Measurements from ENCODE around the gene SLIT3.

The SLIT3 gene

GRCh38 chr5:169065400-169065799 lies 235.5 kb downstream of the SLIT3 start:
- Mint-ChIP-seq H3K27me3 (peaks cover 13% of the 10 kb centered on the region), H3K4me1 (no peaks in the 10 kb centered on the region), H3K36me3 (no peaks in the 10 kb centered on the region), H3K9me3 (no peaks in the 10 kb centered on the region), H3K27ac (no peak overlapping the region), H3K4me3 (no peak overlapping the region)

DNA sequence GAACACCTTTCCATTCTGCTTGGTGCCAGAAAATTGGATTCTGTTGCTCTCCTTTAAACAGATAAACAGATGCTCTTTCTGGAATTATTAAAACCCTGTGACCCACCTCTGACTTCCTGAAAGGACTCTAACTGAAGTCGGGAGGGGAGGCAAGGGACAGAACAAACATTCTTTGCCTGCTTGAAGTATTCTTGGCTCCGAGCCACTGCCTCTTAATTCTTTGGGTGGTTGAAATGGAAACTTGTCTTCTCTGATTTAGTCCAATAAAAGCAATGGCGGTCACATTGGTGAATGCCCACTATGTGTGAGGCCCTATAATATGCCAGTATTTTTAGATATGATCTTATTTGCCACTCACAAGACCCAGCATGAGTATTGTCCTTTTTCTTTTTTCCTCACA lies 236.8 kb downstream of the SLIT3 start:
- Mint-ChIP-seq H3K4me3 (no peak overlapping the region), H3K4me1 (no peaks in the 10 kb centered on the region), H3K36me3 (no peaks in the 10 kb centered on the region), H3K27ac (no peak overlapping the region), H3K27me3 (peaks cover 13% of the 10 kb centered on the region), H3K9me3 (no peaks in the 10 kb centered on the region)

GRCh38 chr5:169063316-169063953 lies 237.5 kb downstream of the SLIT3 start:
- no peak overlapping the region for H3K4me3 Mint-ChIP-seq
- H3K9me3 Mint-ChIP-seq = no peaks in the 10 kb centered on the region
- H3K27me3 Mint-ChIP-seq = peaks cover 13% of the 10 kb centered on the region
- no peaks in the 10 kb centered on the region for H3K36me3 Mint-ChIP-seq
- H3K4me1 Mint-ChIP-seq = no peaks in the 10 kb centered on the region
- no peak overlapping the region for H3K27ac Mint-ChIP-seq

- H3K36me3 Mint-ChIP-seq = no peaks in the 10 kb centered on the region
These were observed 238.2 kb downstream of the SLIT3 start for GRCh38 chr5:169062690-169063089.

DNA sequence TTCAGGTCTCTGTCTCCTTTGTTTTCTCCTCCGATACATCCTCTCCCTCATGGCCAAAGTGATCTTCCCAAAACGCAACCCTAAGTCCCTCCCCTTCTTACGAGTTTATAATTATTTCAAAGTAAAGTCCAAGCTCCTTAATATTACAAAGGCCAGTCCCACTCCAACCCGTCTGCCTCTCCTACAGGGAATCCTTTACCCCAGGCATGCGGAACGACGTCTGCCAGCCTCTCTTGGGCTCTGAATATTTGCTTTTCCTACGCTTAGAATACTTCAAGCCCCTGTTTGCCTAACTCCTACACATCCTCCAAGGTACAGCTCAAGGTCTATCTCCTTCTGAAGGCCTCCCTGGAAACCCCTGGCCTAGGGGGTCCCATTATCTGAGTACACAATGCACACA lies 246.4 kb downstream of the SLIT3 start:
- Mint-ChIP-seq H3K9me3 (no peaks in the 10 kb centered on the region), H3K36me3 (no peaks in the 10 kb centered on the region), H3K4me3 (no peak overlapping the region), H3K27ac (no peak overlapping the region), H3K4me1 (no peaks in the 10 kb centered on the region), H3K27me3 (peaks cover 3% of the 10 kb centered on the region)

More at GRCh38 chr5:169062690-169063089, 238.2 kb downstream of the SLIT3 start:
- H3K9me3 Mint-ChIP-seq = no peaks in the 10 kb centered on the region
- no peak overlapping the region for H3K27ac Mint-ChIP-seq
- peaks cover 14% of the 10 kb centered on the region for H3K27me3 Mint-ChIP-seq
- no peak overlapping the region for H3K4me3 Mint-ChIP-seq
- no peaks in the 10 kb centered on the region for H3K4me1 Mint-ChIP-seq

GRCh38 chr5:169052207-169052606 lies 248.7 kb downstream of the SLIT3 start:
- H3K4me1 Mint-ChIP-seq = no peaks in the 10 kb centered on the region
- peaks cover 2% of the 10 kb centered on the region for H3K27me3 Mint-ChIP-seq
- H3K4me3 Mint-ChIP-seq = no peak overlapping the region
- H3K27ac Mint-ChIP-seq = no peak overlapping the region
- no peaks in the 10 kb centered on the region for H3K9me3 Mint-ChIP-seq
- no peaks in the 10 kb centered on the region for H3K36me3 Mint-ChIP-seq

DNA sequence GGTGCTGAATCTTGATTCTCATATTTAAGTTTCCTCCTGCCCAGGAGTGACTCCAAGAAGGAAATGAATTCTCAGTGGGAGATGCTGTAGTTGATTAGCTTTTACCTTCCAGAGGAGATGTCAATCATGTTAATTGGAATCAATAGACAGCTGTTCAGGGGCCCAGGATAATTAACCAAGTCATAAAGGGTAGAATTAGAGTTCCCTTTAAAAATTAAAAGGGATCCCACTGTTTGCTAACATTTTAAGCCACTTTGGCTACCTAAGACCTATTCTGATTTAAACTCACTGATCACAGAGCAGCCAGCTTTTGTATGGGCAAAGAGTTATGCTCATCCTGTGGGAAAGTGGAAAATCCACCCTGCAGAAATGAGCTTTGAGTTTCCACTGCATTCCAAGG lies 249.6 kb downstream of the SLIT3 start:
- H3K36me3 Mint-ChIP-seq = no peaks in the 10 kb centered on the region
- H3K4me3 Mint-ChIP-seq = no peak overlapping the region
- H3K9me3 Mint-ChIP-seq = no peaks in the 10 kb centered on the region
- no peaks in the 10 kb centered on the region for H3K4me1 Mint-ChIP-seq
- no peak overlapping the region for H3K27ac Mint-ChIP-seq
- H3K27me3 Mint-ChIP-seq = peaks cover 2% of the 10 kb centered on the region

DNA sequence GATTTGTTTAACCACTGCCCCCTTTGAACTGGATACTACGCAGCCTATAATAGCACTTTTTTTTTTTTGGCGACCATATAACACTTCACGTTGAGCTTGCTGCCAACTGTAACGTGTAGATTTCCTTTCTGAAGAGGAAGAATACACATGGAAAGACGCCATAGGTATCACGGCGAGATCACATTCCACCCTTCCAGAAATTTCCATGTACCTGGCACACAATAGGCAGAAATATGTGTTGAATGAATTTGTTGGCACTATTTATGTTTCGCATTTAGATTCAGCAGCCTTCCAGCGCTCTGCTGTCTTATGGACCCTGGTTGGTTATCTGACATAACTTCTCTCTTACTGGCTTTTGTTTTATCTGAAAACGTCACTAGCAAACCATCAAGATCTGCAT lies 250.3 kb downstream of the SLIT3 start:
- Mint-ChIP-seq H3K27ac (no peak overlapping the region), H3K27me3 (peaks cover 2% of the 10 kb centered on the region), H3K4me1 (no peaks in the 10 kb centered on the region), H3K36me3 (no peaks in the 10 kb centered on the region), H3K9me3 (no peaks in the 10 kb centered on the region), H3K4me3 (no peak overlapping the region)

- no peaks in the 10 kb centered on the region for H3K36me3 Mint-ChIP-seq
- H3K4me3 Mint-ChIP-seq = no peak overlapping the region
- peaks cover 2% of the 10 kb centered on the region for H3K27me3 Mint-ChIP-seq
- no peaks in the 10 kb centered on the region for H3K9me3 Mint-ChIP-seq
- H3K4me1 Mint-ChIP-seq = no peaks in the 10 kb centered on the region
- no peak overlapping the region for H3K27ac Mint-ChIP-seq
These were observed 250.8 kb downstream of the SLIT3 start for GRCh38 chr5:169050146-169050571.

- Mint-ChIP-seq H3K36me3 (no peaks in the 10 kb centered on the region), H3K4me3 (no peak overlapping the region), H3K9me3 (no peaks in the 10 kb centered on the region), H3K4me1 (no peaks in the 10 kb centered on the region), H3K27ac (no peak overlapping the region), H3K27me3 (peaks cover 2% of the 10 kb centered on the region)
These were observed 251.2 kb downstream of the SLIT3 start for GRCh38 chr5:169049712-169050111.

DNA sequence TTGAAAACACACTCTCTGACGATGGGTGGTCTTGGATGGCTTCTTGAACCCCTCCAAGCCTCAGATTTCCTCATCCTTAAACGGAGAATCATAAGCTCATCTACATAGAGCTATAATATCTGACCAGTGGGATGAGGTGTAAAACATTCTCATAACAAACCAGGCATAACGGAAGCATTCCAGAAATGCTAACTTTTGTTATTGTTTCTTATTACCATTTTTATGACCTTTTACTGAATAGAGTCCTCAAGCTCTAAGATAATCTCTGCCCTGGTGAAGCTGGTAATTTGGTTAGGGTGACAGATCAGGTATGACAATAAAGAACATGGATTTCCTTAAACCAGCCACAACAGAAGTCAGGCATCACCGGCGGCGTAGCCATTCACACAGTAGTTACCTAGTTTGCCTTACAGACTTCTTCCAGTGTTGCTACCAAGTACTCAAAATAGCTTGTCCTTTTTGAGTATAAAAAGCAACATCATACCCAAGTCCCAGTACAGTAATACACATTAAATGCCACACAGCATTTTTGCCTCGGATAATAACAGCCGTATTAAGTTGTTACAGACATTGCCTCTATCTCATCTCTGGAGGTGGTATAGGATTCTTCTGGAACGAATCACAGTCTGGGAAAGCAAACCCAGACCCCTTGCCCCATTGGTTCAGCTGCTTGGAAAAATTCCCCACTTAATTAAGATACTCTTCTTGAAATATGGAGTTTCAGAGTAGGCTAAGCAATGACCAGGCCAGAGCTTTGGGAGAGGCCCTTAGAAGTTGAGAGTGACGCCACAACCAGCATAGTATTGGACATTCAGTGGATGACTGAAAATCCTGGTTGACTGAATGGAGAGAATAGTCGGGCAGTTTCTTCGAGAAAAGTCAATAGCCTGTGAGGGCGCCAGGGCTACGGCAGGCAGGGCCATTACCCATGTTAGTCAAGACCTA lies 252.5 kb downstream of the SLIT3 start:
- no peak overlapping the region for H3K27ac Mint-ChIP-seq
- no peaks in the 10 kb centered on the region for H3K9me3 Mint-ChIP-seq
- H3K4me3 Mint-ChIP-seq = no peak overlapping the region
- H3K36me3 Mint-ChIP-seq = no peaks in the 10 kb centered on the region
- peaks cover 2% of the 10 kb centered on the region for H3K27me3 Mint-ChIP-seq
- H3K4me1 Mint-ChIP-seq = no peaks in the 10 kb centered on the region

GRCh38 chr5:169044962-169045361 lies 256.0 kb downstream of the SLIT3 start:
- no peaks in the 10 kb centered on the region for H3K4me1 Mint-ChIP-seq
- peaks cover 2% of the 10 kb centered on the region for H3K27me3 Mint-ChIP-seq
- H3K9me3 Mint-ChIP-seq = no peaks in the 10 kb centered on the region
- H3K36me3 Mint-ChIP-seq = no peaks in the 10 kb centered on the region
- no peak overlapping the region for H3K4me3 Mint-ChIP-seq
- no peak overlapping the region for H3K27ac Mint-ChIP-seq

GRCh38 chr5:169041180-169041579 lies 259.8 kb downstream of the SLIT3 start:
- Mint-ChIP-seq H3K9me3 (no peaks in the 10 kb centered on the region), H3K27ac (no peak overlapping the region), H3K27me3 (peaks cover 4% of the 10 kb centered on the region), H3K4me1 (no peaks in the 10 kb centered on the region), H3K4me3 (no peak overlapping the region), H3K36me3 (no peaks in the 10 kb centered on the region)

- no peaks in the 10 kb centered on the region for H3K36me3 Mint-ChIP-seq
- no peaks in the 10 kb centered on the region for H3K4me1 Mint-ChIP-seq
- no peak overlapping the region for H3K4me3 Mint-ChIP-seq
- peaks cover 4% of the 10 kb centered on the region for H3K27me3 Mint-ChIP-seq
- H3K27ac Mint-ChIP-seq = no peak overlapping the region
- no peaks in the 10 kb centered on the region for H3K9me3 Mint-ChIP-seq
These were observed 261.3 kb downstream of the SLIT3 start for GRCh38 chr5:169039592-169039991.

DNA sequence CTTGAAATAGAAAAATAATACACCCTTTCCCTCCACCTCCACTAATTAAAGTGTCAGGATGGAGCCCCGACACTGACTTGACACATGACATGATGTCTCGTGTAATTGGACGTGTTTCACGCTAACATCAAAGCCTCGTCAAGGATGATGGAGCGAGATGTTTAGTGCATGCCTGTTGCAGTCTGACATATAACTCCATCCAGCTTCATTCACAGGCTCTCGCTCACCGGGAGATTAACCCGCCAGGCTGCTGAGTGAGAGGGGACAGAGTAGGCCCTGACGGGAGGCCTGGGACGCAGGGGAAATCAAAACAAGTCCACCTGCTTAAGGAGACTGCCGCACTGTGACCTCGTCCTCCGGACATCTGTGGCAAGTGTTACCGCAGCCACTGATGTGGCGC lies 263.5 kb downstream of the SLIT3 start:
- H3K36me3 Mint-ChIP-seq = no peaks in the 10 kb centered on the region
- no peaks in the 10 kb centered on the region for H3K4me1 Mint-ChIP-seq
- H3K9me3 Mint-ChIP-seq = no peaks in the 10 kb centered on the region
- peaks cover 4% of the 10 kb centered on the region for H3K27me3 Mint-ChIP-seq
- no peak overlapping the region for H3K4me3 Mint-ChIP-seq
- no peak overlapping the region for H3K27ac Mint-ChIP-seq

- Mint-ChIP-seq H3K36me3 (no peaks in the 10 kb centered on the region), H3K27ac (no peak overlapping the region), H3K27me3 (peaks cover 6% of the 10 kb centered on the region), H3K9me3 (no peaks in the 10 kb centered on the region), H3K4me1 (no peaks in the 10 kb centered on the region), H3K4me3 (no peak overlapping the region)
These were observed 264.7 kb downstream of the SLIT3 start for GRCh38 chr5:169036079-169036805.
